Diencephalon (tissue), 1 donor: ENCODE measurements around the gene VCX3A. TPM values are rescaled to one million over a fixed set of nuclear protein-coding genes. Genes with fewer than 3 reads are reported as not detected.

Experiments used
- total RNA-seq: library from RNA; depleted of rRNA; stranded (reverse); fragments of >200 nt; gene quantifications from one replicate; pipeline ENCODE4 v1.2.3, GENCODE V29; 2014

VCX3A gene
- not detected for total RNA-seq

GRCh38 chrX:6535018-6535417 lies at the start of gene VCX3A:
Gene VCX3A, minus strand, starts transcription at chrX:6535118. Its CDS starts 621 bp downstream, at chrX:6534497.

